ENCODE measurements around the gene KCNMA1.

KCNMA1 gene

DNA sequence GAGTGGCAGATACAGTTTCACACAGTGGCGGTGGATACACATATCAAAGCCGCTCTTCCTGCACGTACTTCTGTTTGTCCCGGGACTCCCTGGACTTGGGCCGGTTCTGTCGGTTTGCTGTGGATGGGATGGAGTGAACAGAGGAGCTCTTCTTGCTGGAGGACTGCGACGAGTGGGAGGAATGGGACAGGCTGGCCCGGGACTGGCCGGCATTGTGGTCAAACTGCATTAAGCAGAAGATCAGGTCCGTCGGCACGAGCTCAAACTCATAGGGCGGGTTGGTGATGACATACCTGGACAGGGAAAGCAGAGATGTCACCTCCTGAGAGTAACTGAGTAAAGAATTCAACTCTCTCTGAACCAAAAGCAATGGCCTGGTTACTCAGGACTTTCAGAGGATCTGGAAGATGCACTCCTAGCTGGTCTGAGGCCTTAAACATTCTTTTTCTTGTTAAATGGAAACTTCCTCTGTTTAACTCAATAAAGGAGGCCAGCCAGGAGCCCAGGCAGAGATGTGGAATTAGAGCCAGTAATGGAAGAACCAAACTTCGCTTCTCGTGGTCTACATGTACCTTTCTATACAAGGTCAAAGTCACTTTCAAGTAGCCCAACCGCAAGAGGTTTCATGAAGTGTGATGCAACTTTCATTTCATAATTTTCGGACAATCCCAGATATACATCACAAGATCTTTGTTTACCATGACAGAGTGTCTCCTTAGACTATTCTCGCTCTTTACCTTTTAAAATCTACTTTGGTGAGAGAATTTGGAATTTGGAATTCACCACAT lies 750.2 kb downstream of the KCNMA1 start:
- DNase-seq (ENCODE audit: low read depth): no peak

DNA sequence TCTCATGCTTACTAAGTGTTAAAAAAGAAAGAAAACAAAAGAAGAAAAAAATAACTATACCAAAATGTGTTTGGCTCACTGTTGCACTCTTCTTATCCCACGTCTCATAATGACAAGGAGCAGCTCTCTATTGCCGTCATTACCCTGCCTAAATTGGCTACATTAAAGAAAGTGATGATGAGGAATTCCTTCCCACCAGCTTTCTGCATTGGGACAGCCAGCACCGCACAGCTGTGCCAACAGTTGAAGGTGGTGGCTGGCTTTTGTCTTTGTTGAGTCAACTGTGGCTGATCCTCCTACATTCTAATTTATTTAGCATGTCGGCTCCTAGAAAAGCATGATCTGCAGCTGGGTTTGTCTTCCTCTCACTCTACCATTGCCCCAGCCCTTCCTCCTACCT lies 751.8 kb downstream of the KCNMA1 start:
- no peak for DNase-seq (ENCODE audit: low read depth)

DNA sequence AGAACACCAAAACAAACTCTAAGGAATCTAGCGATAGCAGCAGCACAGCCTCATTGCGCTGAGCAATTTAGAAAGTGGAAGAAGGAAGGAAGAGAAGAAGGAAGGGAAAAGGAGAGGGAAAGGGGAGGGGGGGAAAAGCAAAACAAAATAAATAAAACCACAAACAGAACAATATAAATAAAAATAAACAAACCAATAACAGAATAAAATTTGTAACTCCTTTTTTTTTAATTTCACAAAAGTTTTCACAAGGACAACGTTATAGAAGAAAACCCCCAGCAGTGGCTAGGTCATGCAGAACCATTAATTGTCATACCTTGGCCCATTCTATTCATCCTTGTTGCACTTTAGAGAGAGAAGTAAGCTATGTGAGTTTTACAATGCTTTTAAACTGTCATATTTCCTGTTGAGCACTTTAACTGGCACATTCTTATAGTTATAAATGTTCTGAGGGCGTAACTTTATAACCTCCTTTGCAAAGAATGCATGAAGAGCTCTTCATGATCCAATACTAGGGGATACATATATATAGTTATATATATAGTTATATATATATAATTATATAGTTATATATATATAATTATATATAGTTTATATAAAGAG lies 752.8 kb downstream of the KCNMA1 start:
- DNase-seq (ENCODE audit: low read depth): no peak

DNA sequence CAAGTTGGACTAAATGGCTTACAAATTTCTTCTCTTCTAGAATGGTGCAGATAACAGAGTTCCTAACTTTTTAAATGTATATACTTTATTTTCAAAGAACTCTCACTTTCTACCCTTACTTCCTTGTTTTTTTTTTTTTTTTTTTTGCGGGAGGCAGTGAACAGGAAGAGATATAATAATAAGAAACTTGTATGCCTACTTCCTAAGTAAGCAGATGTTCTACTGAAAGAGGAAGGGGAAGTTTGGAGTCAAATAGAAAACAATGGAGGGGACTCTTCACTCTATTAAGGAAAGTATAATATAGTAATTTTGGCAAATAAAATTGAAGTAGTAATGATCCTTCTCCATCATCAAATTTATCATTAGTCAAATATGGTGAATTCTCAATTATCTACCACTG lies 754.0 kb downstream of the KCNMA1 start:
- no peak for DNase-seq (ENCODE audit: low read depth)

- DNase-seq (ENCODE audit: low read depth): no peak
These were observed 754.8 kb downstream of the KCNMA1 start for GRCh38 chr10:76882796-76883195.

GRCh38 chr10:76882245-76882644 lies 755.4 kb downstream of the KCNMA1 start:
- DNase-seq (ENCODE audit: low read depth): no peak

DNA sequence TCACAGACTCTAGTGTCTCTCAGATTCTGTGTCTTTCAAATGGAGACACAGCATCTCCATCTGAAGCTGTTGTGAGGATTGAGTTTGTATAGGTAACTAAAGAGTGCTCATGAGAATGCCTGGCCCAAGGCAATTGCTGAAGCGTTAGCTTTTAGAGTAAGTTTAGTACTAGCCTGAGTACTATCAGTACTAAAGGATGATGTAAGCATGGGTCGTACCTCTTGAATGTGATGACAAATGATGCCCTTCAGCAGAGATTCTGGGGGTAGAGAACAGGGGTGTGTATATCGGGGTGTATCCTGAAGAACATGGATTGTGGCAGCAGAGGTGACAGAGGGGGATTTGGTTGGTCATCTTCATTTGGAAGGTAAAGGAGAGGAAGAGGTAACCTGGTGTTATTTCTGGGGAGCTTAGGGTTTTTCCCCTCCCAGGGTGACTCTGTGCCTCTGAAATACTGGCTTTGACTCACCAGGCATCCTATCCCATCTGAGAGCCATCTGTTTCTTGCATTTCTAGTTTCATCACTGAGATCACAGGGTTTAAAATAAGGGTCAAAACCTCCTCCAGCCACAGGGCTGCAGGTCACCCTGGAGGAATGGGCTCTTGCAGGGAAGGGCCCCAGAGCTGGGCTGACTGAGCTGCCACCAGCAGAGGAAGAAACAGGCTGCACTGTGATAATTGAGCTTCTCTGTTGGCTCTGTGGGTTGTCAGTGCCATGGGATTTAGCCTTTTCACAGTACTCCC lies 756.0 kb downstream of the KCNMA1 start:
- DNase-seq (ENCODE audit: low read depth): no peak

DNA sequence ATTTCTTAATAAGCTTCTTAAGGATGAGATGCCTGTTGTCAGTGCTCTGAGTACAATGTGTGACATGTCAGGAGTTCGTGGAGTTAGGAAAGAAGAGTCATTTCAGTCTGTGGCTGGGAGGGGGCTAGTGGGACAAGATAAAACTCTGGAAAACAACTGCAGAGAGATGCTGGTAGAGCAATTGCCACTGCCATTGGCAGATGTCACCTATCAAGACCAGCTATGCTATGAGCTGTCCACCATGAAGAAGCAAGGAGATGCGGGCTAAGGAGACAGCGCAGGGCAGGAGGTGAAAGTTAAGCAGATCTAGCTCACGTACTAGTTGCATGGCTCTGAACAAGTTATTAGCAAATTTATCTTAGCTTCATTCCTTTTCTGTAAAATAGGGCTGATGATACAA lies 756.7 kb downstream of the KCNMA1 start:
- no peak for DNase-seq (ENCODE audit: low read depth)

- no peak for DNase-seq (ENCODE audit: low read depth)
These were observed 758.3 kb downstream of the KCNMA1 start for GRCh38 chr10:76879116-76879913.

GRCh38 chr10:76878514-76878913 lies 759.1 kb downstream of the KCNMA1 start:
- no peak for DNase-seq (ENCODE audit: low read depth)

- DNase-seq (ENCODE audit: low read depth): no peak
These were observed 762.7 kb downstream of the KCNMA1 start for GRCh38 chr10:76874896-76875295.

- no peak for DNase-seq (ENCODE audit: low read depth)
These were observed 763.4 kb downstream of the KCNMA1 start for GRCh38 chr10:76874176-76874575.

- no peak for DNase-seq (ENCODE audit: low read depth)
These were observed 765.8 kb downstream of the KCNMA1 start for GRCh38 chr10:76871697-76872295.

DNA sequence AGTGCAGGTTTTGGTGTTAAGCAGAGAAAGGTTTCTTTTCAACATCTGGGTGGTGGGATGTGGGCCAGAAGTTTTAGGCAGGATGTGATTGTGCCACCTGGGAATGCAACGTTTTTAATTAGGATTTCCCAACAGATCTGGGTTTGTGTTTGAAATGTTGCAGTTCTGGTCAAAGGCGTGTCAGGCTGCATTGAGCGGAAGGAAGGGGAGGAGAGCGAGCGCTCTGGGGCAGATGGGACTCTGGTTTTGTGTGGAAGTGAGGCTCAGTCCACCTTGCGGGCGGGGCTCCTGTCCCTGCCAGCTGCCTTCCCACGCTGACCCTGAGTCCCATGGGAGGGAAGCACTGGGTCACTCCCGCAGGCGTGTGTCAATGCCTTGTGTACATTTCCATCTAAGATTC lies 767.7 kb downstream of the KCNMA1 start:
- no peak for DNase-seq (ENCODE audit: low read depth)

DNA sequence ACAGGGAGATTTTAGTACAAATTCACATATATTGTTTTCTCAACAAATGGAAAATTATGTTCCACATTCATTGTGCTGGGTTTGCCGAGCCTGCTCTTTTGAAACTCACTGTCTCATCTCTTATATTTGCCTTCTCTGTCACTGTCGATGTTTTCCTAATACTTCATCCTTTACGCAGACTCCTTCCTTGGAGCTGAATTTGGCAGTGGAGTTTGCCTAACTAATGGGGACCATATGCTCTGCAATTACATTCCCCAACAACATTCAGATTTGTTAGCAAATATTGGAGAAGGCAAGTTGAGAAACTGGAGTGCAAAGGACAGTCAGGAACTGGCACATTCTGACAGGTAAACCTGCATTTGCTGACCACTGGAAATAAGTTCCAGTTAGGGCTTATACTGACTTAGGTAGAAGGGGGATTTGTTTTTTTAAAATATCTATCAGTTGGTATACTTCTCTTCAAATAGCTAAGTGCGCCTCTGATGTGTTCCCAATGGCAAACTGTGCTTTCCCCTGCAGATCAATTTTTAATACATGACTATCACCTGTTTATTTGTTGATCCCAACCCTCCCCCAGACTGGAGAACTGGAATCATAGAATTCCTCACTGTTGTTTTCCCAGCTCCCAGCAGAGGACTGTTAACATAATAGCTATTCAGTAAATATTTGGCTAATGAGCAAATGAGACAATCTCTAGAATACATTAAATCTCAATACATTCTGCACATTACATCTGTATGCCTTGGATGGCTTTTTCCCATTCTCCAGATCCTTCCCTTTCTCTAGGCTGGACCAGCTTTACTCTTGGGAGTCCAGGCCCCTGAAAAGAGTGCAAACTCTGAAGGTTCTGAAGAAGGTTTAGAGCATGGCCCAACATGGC lies 769.3 kb downstream of the KCNMA1 start:
- DNase-seq (ENCODE audit: low read depth): no peak

DNA sequence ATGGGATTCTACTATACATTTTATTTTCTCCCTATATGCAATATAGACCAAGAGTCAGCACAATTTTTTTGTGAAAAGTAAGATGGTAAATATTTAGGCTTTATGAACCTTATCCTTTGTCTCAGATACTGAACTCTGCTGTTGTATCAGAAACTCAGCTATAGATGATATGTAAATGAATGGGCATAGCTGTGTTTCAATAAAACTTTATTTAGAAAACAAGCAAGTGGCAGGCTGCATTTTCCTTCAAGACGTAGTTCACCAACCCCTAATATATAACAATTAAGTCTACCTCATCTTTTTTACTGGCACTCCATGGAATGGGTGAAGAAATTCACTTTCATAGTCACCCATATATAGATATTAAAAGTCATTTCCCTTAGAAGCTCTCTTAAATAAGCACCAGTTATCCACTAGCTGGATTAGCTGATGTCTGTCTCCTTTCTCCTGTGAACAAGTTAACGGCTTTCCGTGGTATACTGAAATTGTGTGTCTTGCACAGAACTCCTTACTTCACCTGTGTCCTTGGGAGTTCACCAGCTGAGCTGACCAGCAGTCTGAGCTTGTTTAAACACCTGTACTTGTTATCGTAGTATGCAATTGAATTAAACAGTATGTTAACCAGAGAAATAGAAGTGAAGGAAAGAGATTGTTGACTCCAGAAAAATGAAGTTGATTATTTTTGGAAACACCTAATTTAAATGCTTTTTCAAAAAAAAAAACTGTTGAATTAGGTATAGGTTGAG lies 770.6 kb downstream of the KCNMA1 start:
- no peak for DNase-seq (ENCODE audit: low read depth)

DNA sequence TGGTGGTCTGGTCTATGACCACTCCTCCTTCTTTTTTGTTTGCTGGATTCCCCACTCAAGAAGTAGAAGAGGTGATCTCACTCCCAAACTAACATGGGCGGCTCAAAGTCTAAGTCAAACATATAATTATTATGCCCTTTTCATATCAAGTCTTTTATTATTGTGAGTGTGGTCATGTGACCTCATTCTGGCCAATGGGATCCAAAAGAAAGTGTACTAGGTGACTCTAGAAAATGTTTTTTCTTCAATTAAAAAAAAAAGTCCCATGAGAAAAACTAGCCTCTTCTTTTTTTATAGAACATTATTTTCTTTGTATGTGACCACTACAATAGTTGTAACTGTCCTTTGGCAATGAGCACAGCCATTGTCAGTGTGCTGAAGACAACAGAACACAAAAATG lies 772.7 kb downstream of the KCNMA1 start:
- DNase-seq (ENCODE audit: low read depth): no peak

DNA sequence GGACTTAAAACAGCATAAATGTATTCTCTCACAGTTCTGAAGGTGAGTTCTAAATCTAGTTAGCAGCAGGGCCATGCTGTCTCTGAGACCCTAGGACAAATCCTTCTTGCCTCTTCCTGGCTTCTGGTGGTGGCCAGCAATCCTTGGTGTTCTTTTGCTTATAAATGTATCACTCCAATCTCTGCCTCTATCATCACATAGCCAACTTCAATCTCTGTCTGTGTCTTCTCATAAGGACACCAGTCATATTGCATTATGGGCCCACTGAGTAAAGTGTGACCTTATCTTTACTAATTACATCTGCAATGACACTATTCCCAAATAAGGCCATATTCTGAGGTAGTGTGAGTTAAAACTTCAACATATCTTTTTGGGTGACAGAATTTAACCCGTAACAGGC lies 778.9 kb downstream of the KCNMA1 start:
- no peak for DNase-seq (ENCODE audit: low read depth)

GRCh38 chr10:76840802-76841201 lies 796.8 kb downstream of the KCNMA1 start:
- no peak for DNase-seq (ENCODE audit: low read depth)

GRCh38 chr10:76839276-76839675 lies 798.3 kb downstream of the KCNMA1 start:
- DNase-seq (ENCODE audit: low read depth): no peak
